ENCODE data around the gene CLCN1.

CLCN1 gene

GRCh38 chr7:143361552-143362130 lies 45.7 kb downstream of the CLCN1 start:
- TF ChIP-seq CTCF (IDR thresholded peaks at IDR 0.05; ENCODE audit: low read length, missing control alignments), result no peak

GRCh38 chr7:143362131-143363015 lies 46.5 kb downstream of the CLCN1 start, which contains the start of gene FAM131B:
Gene FAM131B, minus strand, starts transcription at chr7:143362713. Its CDS starts 110 bp downstream, at chr7:143362603.
- no peak for TF ChIP-seq CTCF (IDR thresholded peaks at IDR 0.05; ENCODE audit: low read length, missing control alignments)
- DNase-seq (ENCODE audit: low read depth), result no peak

More at GRCh38 chr7:143361552-143362130, 45.7 kb downstream of the CLCN1 start:
- H3K4me3 ChIP-seq (replicated peaks; ENCODE audit: low read depth, low read length), result peak overlapping the region; percentile 44
- DNase-seq (ENCODE audit: low read depth), result no peak

GRCh38 chr7:143363016-143363937 lies 47.4 kb downstream of the CLCN1 start:
- no peak overlapping the region for H3K4me3 ChIP-seq (replicated peaks; ENCODE audit: low read depth, low read length)
- no peak for DNase-seq (ENCODE audit: low read depth)
- no peak for TF ChIP-seq CTCF (IDR thresholded peaks at IDR 0.05; ENCODE audit: low read length, missing control alignments)

More at GRCh38 chr7:143362131-143363015, 46.5 kb downstream of the CLCN1 start, which contains the start of gene FAM131B:
- H3K4me3 ChIP-seq (replicated peaks; ENCODE audit: low read depth, low read length), result peak within 1 kb of the TSS; percentile 44

- TF ChIP-seq CTCF (IDR thresholded peaks at IDR 0.05; ENCODE audit: low read length, missing control alignments), result no peak
- DNase-seq (ENCODE audit: low read depth), result no peak
- H3K4me3 ChIP-seq (replicated peaks; ENCODE audit: low read depth, low read length), result no peak overlapping the region
These were observed 52.1 kb downstream of the CLCN1 start for GRCh38 chr7:143367972-143368371.

GRCh38 chr7:143368387-143368786 lies 52.5 kb downstream of the CLCN1 start:
- H3K4me3 ChIP-seq (replicated peaks; ENCODE audit: low read depth, low read length), result no peak overlapping the region
- no peak for DNase-seq (ENCODE audit: low read depth)
- no peak for TF ChIP-seq CTCF (IDR thresholded peaks at IDR 0.05; ENCODE audit: low read length, missing control alignments)
